Endothelial cell of umbilical vein (primary cell): ENCODE measurements around the gene RGS6. TPM values are rescaled to one million over a fixed set of nuclear protein-coding genes. Genes with fewer than 3 reads are reported as not detected.

Experiments used
- BruUV-seq: library from RNA; stranded (reverse); fragments of 400-500 nt; replicated peaks from 2 replicates; lab custom pipeline; 2021; lab: Mats Ljungman, UMichigan
- CTCF ChIA-PET: fragments of 300-600, 350-600 bp; sonication (Branson Sonifier 250); formaldehyde crosslinking; loops from one replicate; lab custom pipeline; 2021; ENCODE audit warnings: antibody characterized with exemption, inconsistent platforms; lab: Charles Lee
- POLR2A ChIA-PET: fragments of 300-600, 350-600 bp; sonication (Branson Sonifier 250); formaldehyde crosslinking; loops from one replicate; lab custom pipeline; 2021; ENCODE audit warnings: antibody characterized with exemption, inconsistent platforms; lab: Charles Lee
- DNase-seq: peaks from one replicate; pipeline ENCODE4 v3.0.0-alpha.2; 2011; ENCODE audit warnings: low read depth, low spot score
- FAIRE-seq: peaks from 2 replicates; lab custom pipeline; 2011; peaks lifted over from hg19 to GRCh38; lab: Jason Lieb, UNC
- H2AFZ ChIP-seq: 2 replicates; pipeline ENCODE4 v1.6.0; 2012; ENCODE audit warnings: low read depth, low read length, control low read depth, inconsistent platforms
- H3K27ac ChIP-seq: 2 replicates; pipeline ENCODE4 v1.5.1; 2011; ENCODE audit warnings: low read depth, mild to moderate bottlenecking, control low read depth, low read length, moderate library complexity; ENCODE audit not compliant: insufficient read depth
- H3K27me3 ChIP-seq, 2 experiments: 2 replicates each; pipeline versions ENCODE4 v1.6.0 to v1.6.1; 2011; ENCODE audit warnings: low read length in 2 of 2, mixed read lengths in 1 of 2; ENCODE audit not compliant: control insufficient read depth in 2 of 2, insufficient read depth in 2 of 2
- H3K36me3 ChIP-seq, 2 experiments: 2 replicates in 1 of 2; 3 replicates in 1 of 2; pipeline ENCODE4 v1.5.1; 2011; ENCODE audit warnings: low read length in 2 of 2, mild to moderate bottlenecking in 1 of 2, moderate library complexity in 1 of 2; ENCODE audit not compliant: control insufficient read depth in 2 of 2, insufficient read depth in 2 of 2; ENCODE audit errors: extremely low read depth in 1 of 2
- H3K4me1 ChIP-seq: 3 replicates; pipeline ENCODE4 v1.5.1; 2011; ENCODE audit warnings: mild to moderate bottlenecking, low read length; ENCODE audit not compliant: control insufficient read depth, insufficient read depth; ENCODE audit errors: extremely low read depth
- H3K4me2 ChIP-seq: 2 replicates; pipeline ENCODE4 v1.6.1; 2011; ENCODE audit warnings: low read length, control low read depth, mixed read lengths; ENCODE audit not compliant: insufficient read depth
- H3K4me3 ChIP-seq, 3 experiments: fragments of 200-600 bp in 1 of 3; sonication (generic), shearing (Covaris generic) in 1 of 3; replicated peaks in 1 of 3; 2 replicates each; pipeline ENCODE4 v1.5.1; 2011 to 2016; ENCODE audit warnings: control low read depth in 3 of 3, low read length in 3 of 3, mild to moderate bottlenecking in 2 of 3, inconsistent platforms in 1 of 3, low read depth in 1 of 3, moderate library complexity in 1 of 3; ENCODE audit not compliant: insufficient read depth in 1 of 3
- H3K79me2 ChIP-seq: 2 replicates; pipeline ENCODE4 v1.6.0; 2012; ENCODE audit warnings: low read length, inconsistent platforms; ENCODE audit not compliant: control insufficient read depth, insufficient read depth
- H3K9ac ChIP-seq: replicated peaks from 2 replicates; pipeline ENCODE3; 2011; ENCODE audit warnings: low read length, control low read depth; ENCODE audit not compliant: insufficient read depth; ENCODE audit errors: extremely low read depth
- H3K9me1 ChIP-seq: replicated peaks from 3 replicates; pipeline ENCODE4 v1.6.0; 2011; ENCODE audit warnings: mild to moderate bottlenecking, low read length; ENCODE audit not compliant: control insufficient read depth, insufficient read depth; ENCODE audit errors: extremely low read depth
- H3K9me3 ChIP-seq: replicated peaks from 2 replicates; pipeline ENCODE4 v1.5.1; 2012; ENCODE audit warnings: low read length, inconsistent platforms; ENCODE audit not compliant: control insufficient read depth, insufficient read depth
- H4K20me1 ChIP-seq: replicated peaks from 2 replicates; pipeline ENCODE3; 2011; ENCODE audit warnings: mild to moderate bottlenecking, low read length; ENCODE audit not compliant: control insufficient read depth, insufficient read depth; ENCODE audit errors: extremely low read depth
- EZH2 ChIP-seq: IDR thresholded peaks from 2 replicates; pipeline ENCODE4 v1.6.1; 2012; ENCODE audit warnings: borderline replicate concordance, low read depth, mild to moderate bottlenecking, moderate library complexity, low read length, inconsistent platforms; ENCODE audit not compliant: severe bottlenecking
- FOS ChIP-seq: IDR thresholded peaks from 2 replicates; pipeline ENCODE4 v1.6.1; 2011; ENCODE audit warnings: mild to moderate bottlenecking, low read length, moderate library complexity, borderline replicate concordance; ENCODE audit not compliant: insufficient read depth
- GATA2 ChIP-seq: IDR thresholded peaks from 2 replicates; pipeline ENCODE4 v1.7.0; 2011; ENCODE audit warnings: low read depth, mild to moderate bottlenecking, moderate library complexity, mixed read lengths, low read length; ENCODE audit not compliant: insufficient read length, insufficient read depth
- JUN ChIP-seq: IDR thresholded peaks from 2 replicates; pipeline ENCODE4 v1.6.1; 2011; ENCODE audit warnings: borderline replicate concordance, low read depth; ENCODE audit not compliant: insufficient read length, insufficient read depth
- MYC ChIP-seq: IDR thresholded peaks from one replicate; pipeline ENCODE4 v1.6.1; 2011; ENCODE audit warnings: mild to moderate bottlenecking, low read depth, low read length
- POLR2A ChIP-seq: IDR thresholded peaks from 2 replicates; pipeline ENCODE4 v1.6.1; 2012; ENCODE audit warnings: low read depth, mild to moderate bottlenecking, control low read depth, low read length
- POLR2AphosphoS5 ChIP-seq: IDR thresholded peaks from 2 replicates; pipeline ENCODE4 v1.6.1; 2012; ENCODE audit warnings: low read depth, mild to moderate bottlenecking, control low read depth, low read length, moderate library complexity; ENCODE audit not compliant: insufficient read depth
- dilution Hi-C: fragments of 300-500 bp; cut with MboI; formaldehyde crosslinking; loops from one replicate; pipeline ENCODE4 v1.15.0; 2019; ENCODE audit warnings: low sequenced_read_pairs; ENCODE audit not compliant: extremely low pct_ligation_motif_present
- intact Hi-C: fragments of 100-400 bp; cut with micrococcal nuclease; formaldehyde crosslinking; loops from one replicate; pipeline ENCODE4 v1.10.0; 2022
- polyA plus RNA-seq, 4 experiments: library from polyadenylated mRNA; depleted of rRNA in 3 of 4; stranded (reverse) in 3 of 4; unstranded in 1 of 4; fragments of >200 nt; gene quantifications; 2 replicates each; pipeline versions ENCODE4 v1.2.1 to v1.2.3, GENCODE V29; 2011 to 2012; ENCODE audit warnings: missing spikeins in 1 of 4
- total RNA-seq: library from RNA; stranded (reverse); gene quantifications from 2 replicates; pipeline ENCODE4 v1.2.3, GENCODE V29; 2021
- TF ChIP-seq, protein P1 (sequence below), 2 donors: IDR thresholded peaks; 1 replicate in 1 of 2; 2 replicates in 1 of 2; pipeline ENCODE4 v1.5.1; 2011; ENCODE audit warnings: low read length in 2 of 2, mild to moderate bottlenecking in 2 of 2, moderate library complexity in 2 of 2, control low read depth in 1 of 2, inconsistent platforms in 1 of 2, low read depth in 1 of 2; ENCODE audit not compliant: insufficient read depth in 1 of 2; ENCODE audit errors: extremely low read depth in 1 of 2
- TF ChIP-seq, protein P2 (sequence below): IDR thresholded peaks from 2 replicates; pipeline ENCODE4 v1.6.1; 2011; ENCODE audit not compliant: insufficient read depth, insufficient read length

Gene RGS6
- total and polyA plus RNA-seq, 2 donors (not counting 3 experiments of a cell fraction or from before 2014, with no cell fraction given): not detected

DNA sequence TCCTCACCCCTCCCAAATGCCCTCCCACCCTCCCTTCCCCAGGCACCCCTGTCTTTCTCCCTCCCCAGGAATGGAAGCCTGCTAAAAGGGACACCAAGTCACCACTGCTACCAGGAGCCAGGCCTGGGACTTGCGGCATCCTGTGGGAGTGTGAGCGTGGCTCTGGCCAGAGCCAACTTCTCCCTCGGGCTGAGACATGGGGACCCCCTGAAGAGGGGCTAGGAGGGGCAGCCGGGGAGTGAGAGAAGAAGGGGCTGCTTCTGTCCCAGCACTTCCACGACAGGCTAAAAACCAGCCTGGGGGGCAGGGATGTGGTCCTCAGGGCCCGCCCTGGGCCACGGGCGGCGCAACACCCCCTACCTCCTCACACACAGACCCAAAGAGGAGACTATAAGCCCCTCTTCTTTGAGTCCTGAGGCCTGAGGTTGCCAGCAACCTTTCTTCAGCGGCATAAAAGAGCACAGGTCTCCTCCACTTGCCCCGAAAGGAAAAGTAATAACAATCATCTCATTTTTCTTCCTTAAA lies 682.7 kb downstream of the RGS6 start:
- Histone ChIP-seq H3K27ac (no peak overlapping the region), H3K4me3 (no peak overlapping the region), H3K4me2 (no peak overlapping the region), H2AFZ (no peak overlapping the region), H3K79me2 (no peaks in the 10 kb centered on the region), H3K27me3 (no peaks in the 10 kb centered on the region), H3K36me3 (no peaks in the 10 kb centered on the region), H3K4me1 (peaks cover 44% of the 10 kb centered on the region), H3K9ac (no peak overlapping the region), H3K9me3 (no peaks in the 10 kb centered on the region), H3K9me1 (no peaks in the 10 kb centered on the region), H4K20me1 (no peaks in the 10 kb centered on the region)
- CTCF ChIA-PET: interaction anchor here (1.6 kb wide), 1 partner anchor 56 kb away, joined by 3 read pairs; no protein-coding TSS in a partner anchor
- BruUV-seq: no TSS peak
- intact Hi-C loops: no loop called here
- DNase-seq: no peak
- FAIRE-seq: no peak
- POLR2A ChIA-PET: no interaction called here
- TF ChIP-seq, protein P1, sequence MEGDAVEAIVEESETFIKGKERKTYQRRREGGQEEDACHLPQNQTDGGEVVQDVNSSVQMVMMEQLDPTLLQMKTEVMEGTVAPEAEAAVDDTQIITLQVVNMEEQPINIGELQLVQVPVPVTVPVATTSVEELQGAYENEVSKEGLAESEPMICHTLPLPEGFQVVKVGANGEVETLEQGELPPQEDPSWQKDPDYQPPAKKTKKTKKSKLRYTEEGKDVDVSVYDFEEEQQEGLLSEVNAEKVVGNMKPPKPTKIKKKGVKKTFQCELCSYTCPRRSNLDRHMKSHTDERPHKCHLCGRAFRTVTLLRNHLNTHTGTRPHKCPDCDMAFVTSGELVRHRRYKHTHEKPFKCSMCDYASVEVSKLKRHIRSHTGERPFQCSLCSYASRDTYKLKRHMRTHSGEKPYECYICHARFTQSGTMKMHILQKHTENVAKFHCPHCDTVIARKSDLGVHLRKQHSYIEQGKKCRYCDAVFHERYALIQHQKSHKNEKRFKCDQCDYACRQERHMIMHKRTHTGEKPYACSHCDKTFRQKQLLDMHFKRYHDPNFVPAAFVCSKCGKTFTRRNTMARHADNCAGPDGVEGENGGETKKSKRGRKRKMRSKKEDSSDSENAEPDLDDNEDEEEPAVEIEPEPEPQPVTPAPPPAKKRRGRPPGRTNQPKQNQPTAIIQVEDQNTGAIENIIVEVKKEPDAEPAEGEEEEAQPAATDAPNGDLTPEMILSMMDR (IDR thresholded peaks at IDR 0.05; ENCODE audit: extremely low read depth in 1 of 2, insufficient read depth in 1 of 2, low read depth in 1 of 2, low read length in 2 of 2): no peak
- TF ChIP-seq POLR2AphosphoS5 (no peak), MYC (no peak), FOS (no peak), GATA2 (no peak), POLR2A (no peak), JUN (no peak), EZH2 (no peak)
- TF ChIP-seq, protein P2, sequence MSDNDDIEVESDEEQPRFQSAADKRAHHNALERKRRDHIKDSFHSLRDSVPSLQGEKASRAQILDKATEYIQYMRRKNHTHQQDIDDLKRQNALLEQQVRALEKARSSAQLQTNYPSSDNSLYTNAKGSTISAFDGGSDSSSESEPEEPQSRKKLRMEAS: no peak
- dilution Hi-C loops: no loop called here
